ENCODE measurements around the gene CACNG6. TPM values are rescaled to one million over a fixed set of nuclear protein-coding genes. Genes with fewer than 3 reads are reported as not detected.

The CACNG6 gene
- total RNA-seq, 1 donor: 0.36 TPM

GRCh38 chr19:53978975-53979801, 12.2 kb upstream of the CACNG6 start:
- Histone ChIP-seq H3K4me2 (ENCODE audit: insufficient read depth, low read length) (peak overlapping the region; percentile 67), H3K79me2 (ENCODE audit: insufficient read depth, low read length) (no peaks in the 10 kb centered on the region), H3K4me3 (ENCODE audit: insufficient read depth, low read length) (peak overlapping the region; percentile 61), H2AFZ (ENCODE audit: low read length) (no peak overlapping the region), H3K9me3 (ENCODE audit: low read depth, low read length) (no peaks in the 10 kb centered on the region), H3K27ac (ENCODE audit: low read depth, low read length) (no peak overlapping the region), H3K27me3 (ENCODE audit: insufficient read depth, low read length) (peaks cover 43% of the 10 kb centered on the region), H3K4me1 (ENCODE audit: insufficient read depth, low read length) (peaks cover 4% of the 10 kb centered on the region), H3K36me3 (ENCODE audit: insufficient read depth, low read length) (no peaks in the 10 kb centered on the region), H4K20me1 (ENCODE audit: insufficient read depth, low read length) (no peaks in the 10 kb centered on the region)
- peak; percentile 49 for DNase-seq (ENCODE audit: insufficient read length, low spot score, missing footprints)
- TF ChIP-seq CTCF (IDR thresholded peaks at IDR 0.05; ENCODE audit: extremely low read depth, low read depth, low read length): no peak

- Histone ChIP-seq H3K79me2 (ENCODE audit: insufficient read depth, low read length) (no peaks in the 10 kb centered on the region), H3K27me3 (ENCODE audit: insufficient read depth, low read length) (peaks cover 43% of the 10 kb centered on the region), H2AFZ (ENCODE audit: low read length) (peak overlapping the region; percentile 56), H3K36me3 (ENCODE audit: insufficient read depth, low read length) (no peaks in the 10 kb centered on the region), H3K27ac (ENCODE audit: low read depth, low read length) (no peak overlapping the region), H3K4me2 (ENCODE audit: insufficient read depth, low read length) (peak overlapping the region; percentile 67), H3K4me3 (ENCODE audit: insufficient read depth, low read length) (peak overlapping the region; percentile 61), H4K20me1 (ENCODE audit: insufficient read depth, low read length) (no peaks in the 10 kb centered on the region), H3K9me3 (ENCODE audit: low read depth, low read length) (no peaks in the 10 kb centered on the region), H3K4me1 (ENCODE audit: insufficient read depth, low read length) (peaks cover 4% of the 10 kb centered on the region)
- TF ChIP-seq CTCF (IDR thresholded peaks at IDR 0.05; ENCODE audit: extremely low read depth, low read depth, low read length): no peak
- DNase-seq (ENCODE audit: insufficient read length, low spot score, missing footprints): peak; percentile 86
Measured at GRCh38 chr19:53980539-53981375, 10.7 kb upstream of the CACNG6 start.

GRCh38 chr19:53981376-53981951, 10.0 kb upstream of the CACNG6 start:
- TF ChIP-seq CTCF (IDR thresholded peaks at IDR 0.05; ENCODE audit: extremely low read depth, low read depth, low read length): no peak
- H3K4me3 ChIP-seq (ENCODE audit: insufficient read depth, low read length): no peak overlapping the region
- no peaks in the 10 kb centered on the region for H3K36me3 ChIP-seq (ENCODE audit: insufficient read depth, low read length)
- no peaks in the 10 kb centered on the region for H4K20me1 ChIP-seq (ENCODE audit: insufficient read depth, low read length)
- no peaks in the 10 kb centered on the region for H3K79me2 ChIP-seq (ENCODE audit: insufficient read depth, low read length)
- no peak overlapping the region for H3K27ac ChIP-seq (ENCODE audit: low read depth, low read length)
- no peak overlapping the region for H3K4me2 ChIP-seq (ENCODE audit: insufficient read depth, low read length)
- H3K27me3 ChIP-seq (ENCODE audit: insufficient read depth, low read length): peaks cover 43% of the 10 kb centered on the region
- peaks cover 4% of the 10 kb centered on the region for H3K4me1 ChIP-seq (ENCODE audit: insufficient read depth, low read length)
- peak; percentile 86 for DNase-seq (ENCODE audit: insufficient read length, low spot score, missing footprints)
- H3K9me3 ChIP-seq (ENCODE audit: low read depth, low read length): no peaks in the 10 kb centered on the region
- no peak overlapping the region for H2AFZ ChIP-seq (ENCODE audit: low read length)
